ENCODE results near the gene FOXJ3.

- TF ChIP-seq POLR2A (IDR thresholded peaks at IDR 0.05), result no peak
- no peak for TF ChIP-seq POLR2AphosphoS5 (IDR thresholded peaks at IDR 0.05)
- no peak for TF ChIP-seq CTCF (IDR thresholded peaks at IDR 0.05)
Measured at GRCh38 chr1:42380586-42381279, 45.7 kb upstream of the FOXJ3 start, which contains the start of gene RIMKLA.

Measured in breast epithelium (tissue), 3 donors.